ENCODE measurements around the gene MAN2A2. TPM values are rescaled to one million over a fixed set of nuclear protein-coding genes. Genes with fewer than 3 reads are reported as not detected.
"Not testable (repeated sequence)": the region's sequence is repeated elsewhere in the genome, so short reads cannot be mapped to it uniquely, and the experiment has no call there.

The MAN2A2 gene
- total RNA-seq, 1 donor from 2014 or later = 94.0 TPM

DNA sequence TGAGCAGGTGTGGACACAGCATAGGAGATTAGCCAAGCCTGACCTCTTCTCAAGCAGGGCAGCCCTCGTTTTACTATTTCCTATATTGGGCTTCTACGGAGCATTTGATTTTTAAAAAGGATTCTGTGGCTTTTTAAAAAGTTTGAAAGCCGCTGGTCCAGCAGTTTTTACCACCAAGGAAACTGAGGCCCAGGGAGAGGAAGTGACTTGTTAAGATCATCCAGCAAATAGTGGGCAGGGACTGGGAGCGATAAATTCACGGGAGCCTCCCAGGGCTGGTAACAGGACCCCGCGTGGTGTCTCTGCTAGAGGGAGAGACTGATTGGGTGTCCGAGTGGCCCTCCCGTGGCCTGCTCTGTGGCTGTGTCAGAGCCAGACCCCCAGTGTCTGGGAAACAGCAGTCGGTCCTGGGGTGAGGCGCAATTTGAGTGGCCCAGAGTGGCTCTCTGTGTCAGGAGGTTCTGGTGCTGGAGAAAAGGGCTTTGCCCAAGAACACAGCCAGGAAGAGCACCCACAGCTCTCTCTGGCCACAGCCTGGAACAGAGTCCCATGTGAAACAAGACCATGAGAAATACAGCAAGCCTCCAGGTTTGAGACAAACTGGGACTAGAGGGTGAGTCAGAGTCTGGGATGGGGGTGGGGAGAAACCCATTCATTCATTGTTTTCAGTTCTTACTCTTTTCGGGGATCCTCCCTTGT is 30.5 kb upstream of the MAN2A2 start:
- Histone ChIP-seq H3K9me3 (no peaks in the 10 kb centered on the region), H3K4me1 (peaks cover 53% of the 10 kb centered on the region), H3K4me3 (peak overlapping the region; percentile 85), H3K27me3 (no peaks in the 10 kb centered on the region), H3K36me3 (peaks cover 22% of the 10 kb centered on the region), H3K27ac (peak overlapping the region; percentile 96)
- ATAC-seq = peak; percentile 0
- intact Hi-C loops (cut with DNase I) = loop anchor here (10.0 kb wide), 1 partner anchor 158 kb away; the partner anchor contains the start of gene BLM
- TF ChIP-seq, protein P1, sequence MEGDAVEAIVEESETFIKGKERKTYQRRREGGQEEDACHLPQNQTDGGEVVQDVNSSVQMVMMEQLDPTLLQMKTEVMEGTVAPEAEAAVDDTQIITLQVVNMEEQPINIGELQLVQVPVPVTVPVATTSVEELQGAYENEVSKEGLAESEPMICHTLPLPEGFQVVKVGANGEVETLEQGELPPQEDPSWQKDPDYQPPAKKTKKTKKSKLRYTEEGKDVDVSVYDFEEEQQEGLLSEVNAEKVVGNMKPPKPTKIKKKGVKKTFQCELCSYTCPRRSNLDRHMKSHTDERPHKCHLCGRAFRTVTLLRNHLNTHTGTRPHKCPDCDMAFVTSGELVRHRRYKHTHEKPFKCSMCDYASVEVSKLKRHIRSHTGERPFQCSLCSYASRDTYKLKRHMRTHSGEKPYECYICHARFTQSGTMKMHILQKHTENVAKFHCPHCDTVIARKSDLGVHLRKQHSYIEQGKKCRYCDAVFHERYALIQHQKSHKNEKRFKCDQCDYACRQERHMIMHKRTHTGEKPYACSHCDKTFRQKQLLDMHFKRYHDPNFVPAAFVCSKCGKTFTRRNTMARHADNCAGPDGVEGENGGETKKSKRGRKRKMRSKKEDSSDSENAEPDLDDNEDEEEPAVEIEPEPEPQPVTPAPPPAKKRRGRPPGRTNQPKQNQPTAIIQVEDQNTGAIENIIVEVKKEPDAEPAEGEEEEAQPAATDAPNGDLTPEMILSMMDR (IDR thresholded peaks at IDR 0.05) = no peak
- no peak for DNase-seq

GRCh38 chr15:90873488-90873997 is 29.6 kb upstream of the MAN2A2 start:
- Histone ChIP-seq H3K4me3 (peak overlapping the region; percentile 85), H3K27ac (peak overlapping the region; percentile 45), H3K9me3 (no peaks in the 10 kb centered on the region), H3K27me3 (no peaks in the 10 kb centered on the region), H3K36me3 (peaks cover 31% of the 10 kb centered on the region), H3K4me1 (peaks cover 48% of the 10 kb centered on the region)
- DNase-seq = no peak
- intact Hi-C loops (cut with DNase I) = loop anchor here (10.0 kb wide), 1 partner anchor 159 kb away; the partner anchor contains the start of gene BLM
- TF ChIP-seq, protein P1 (IDR thresholded peaks at IDR 0.05) = no peak
- ATAC-seq = no peak

GRCh38 chr15:90873998-90874605 is 29.0 kb upstream of the MAN2A2 start:
- intact Hi-C loops (cut with DNase I) = loop anchor here (10.0 kb wide), 1 partner anchor 159 kb away; the partner anchor contains the start of gene BLM
- no peaks in the 10 kb centered on the region for H3K9me3 ChIP-seq
- ATAC-seq (peak; percentile 52), DNase-seq (peak; percentile 92)
- peak overlapping the region; percentile 45 for H3K27ac ChIP-seq
- peaks cover 37% of the 10 kb centered on the region for H3K36me3 ChIP-seq
- H3K27me3 ChIP-seq = no peaks in the 10 kb centered on the region
- peak overlapping the region; percentile 85 for H3K4me3 ChIP-seq
- H3K4me1 ChIP-seq = peaks cover 42% of the 10 kb centered on the region
- TF ChIP-seq, protein P1 (IDR thresholded peaks at IDR 0.05) = no peak

GRCh38 chr15:90874986-90875385 is 28.1 kb upstream of the MAN2A2 start:
- intact Hi-C loops (cut with DNase I) = loop anchor here (10.0 kb wide), 1 partner anchor 160 kb away; the partner anchor contains the start of gene BLM
- not testable (repeated sequence) for H3K9me3 ChIP-seq, H3K4me3 ChIP-seq, H3K27ac ChIP-seq, ATAC-seq, H3K27me3 ChIP-seq, DNase-seq
- H3K36me3 ChIP-seq = peaks cover 46% of the 10 kb centered on the region
- peaks cover 34% of the 10 kb centered on the region for H3K4me1 ChIP-seq

- H3K36me3 ChIP-seq = peaks cover 51% of the 10 kb centered on the region
- no peak for ATAC-seq
- TF ChIP-seq, protein P1 (IDR thresholded peaks at IDR 0.05) = no peak
- DNase-seq = no peak
- intact Hi-C loops (cut with DNase I) = loop anchor here (10.0 kb wide), 1 partner anchor 161 kb away; the partner anchor contains the start of gene BLM
- H3K9me3 ChIP-seq = no peaks in the 10 kb centered on the region
- H3K4me3 ChIP-seq = no peak overlapping the region
- H3K4me1 ChIP-seq = peaks cover 28% of the 10 kb centered on the region
- H3K27me3 ChIP-seq = no peaks in the 10 kb centered on the region
- no peak overlapping the region for H3K27ac ChIP-seq
Observed at GRCh38 chr15:90875549-90875981, 27.5 kb upstream of the MAN2A2 start.

- DNase-seq (no peak), ATAC-seq (no peak)
- H3K4me1 ChIP-seq = peaks cover 26% of the 10 kb centered on the region
- TF ChIP-seq, protein P1 (IDR thresholded peaks at IDR 0.05) = no peak
- no peak overlapping the region for H3K27ac ChIP-seq
- no peak overlapping the region for H3K4me3 ChIP-seq
- no peaks in the 10 kb centered on the region for H3K27me3 ChIP-seq
- no peaks in the 10 kb centered on the region for H3K9me3 ChIP-seq
- H3K36me3 ChIP-seq = peaks cover 56% of the 10 kb centered on the region
- intact Hi-C loops (cut with DNase I) = loop anchor here (10.0 kb wide), 1 partner anchor 161 kb away; the partner anchor contains the start of gene BLM
Observed at GRCh38 chr15:90876046-90876445, 27.1 kb upstream of the MAN2A2 start.

All from upper lobe of right lung (tissue), 1 donor.